ENCODE data around the gene FAXC. TPM values are rescaled to one million over a fixed set of nuclear protein-coding genes. Genes with fewer than 3 reads are reported as not detected.

FAXC gene
- total and polyA plus RNA-seq, 2 of the 13 experiments (the other 11 are each of a cell fraction or from before 2014, with no cell fraction given) = 0.11 to 0.63 TPM

DNA sequence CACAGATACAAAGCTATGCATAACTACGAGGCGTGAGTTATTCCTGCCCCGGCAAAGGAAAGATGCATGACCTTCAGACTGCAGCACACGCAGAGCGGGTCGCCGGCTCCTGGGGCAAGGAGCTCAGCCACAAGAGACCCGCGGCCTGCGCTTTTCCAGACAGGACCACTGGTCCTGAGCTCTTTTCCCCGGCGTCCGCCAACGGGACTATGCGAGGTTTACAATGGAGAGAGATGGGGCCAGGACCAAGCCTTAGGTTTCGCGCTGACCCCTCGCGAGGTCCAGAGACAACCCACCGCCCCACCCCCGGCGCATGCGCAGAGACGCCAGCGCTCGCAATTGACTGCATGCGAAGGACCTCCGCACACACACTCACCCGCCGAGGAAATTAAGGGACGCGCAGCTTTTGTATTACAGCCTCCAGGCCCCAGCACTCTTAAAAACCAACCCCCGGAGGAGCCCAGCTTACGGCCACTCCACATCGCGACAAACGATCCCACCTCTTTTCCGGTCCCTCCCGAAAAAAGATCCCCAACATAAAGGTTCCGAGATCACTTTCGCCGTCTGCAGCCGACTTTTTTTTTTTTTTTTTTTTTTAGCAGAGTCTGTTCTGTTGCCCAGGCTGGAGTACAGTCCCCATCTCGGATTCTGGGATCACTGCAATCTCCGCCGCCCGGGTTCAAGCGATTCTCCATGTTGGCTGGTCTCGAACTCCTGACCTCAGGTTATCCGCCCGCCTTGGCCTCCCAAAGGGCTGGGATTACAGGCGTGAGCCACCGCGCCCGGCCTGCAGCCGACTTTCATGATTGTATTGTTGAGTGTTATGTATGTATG, 44.4 kb upstream of the FAXC start, which contains the start of gene COQ3 (continued):
- TF ChIP-seq, protein P1, sequence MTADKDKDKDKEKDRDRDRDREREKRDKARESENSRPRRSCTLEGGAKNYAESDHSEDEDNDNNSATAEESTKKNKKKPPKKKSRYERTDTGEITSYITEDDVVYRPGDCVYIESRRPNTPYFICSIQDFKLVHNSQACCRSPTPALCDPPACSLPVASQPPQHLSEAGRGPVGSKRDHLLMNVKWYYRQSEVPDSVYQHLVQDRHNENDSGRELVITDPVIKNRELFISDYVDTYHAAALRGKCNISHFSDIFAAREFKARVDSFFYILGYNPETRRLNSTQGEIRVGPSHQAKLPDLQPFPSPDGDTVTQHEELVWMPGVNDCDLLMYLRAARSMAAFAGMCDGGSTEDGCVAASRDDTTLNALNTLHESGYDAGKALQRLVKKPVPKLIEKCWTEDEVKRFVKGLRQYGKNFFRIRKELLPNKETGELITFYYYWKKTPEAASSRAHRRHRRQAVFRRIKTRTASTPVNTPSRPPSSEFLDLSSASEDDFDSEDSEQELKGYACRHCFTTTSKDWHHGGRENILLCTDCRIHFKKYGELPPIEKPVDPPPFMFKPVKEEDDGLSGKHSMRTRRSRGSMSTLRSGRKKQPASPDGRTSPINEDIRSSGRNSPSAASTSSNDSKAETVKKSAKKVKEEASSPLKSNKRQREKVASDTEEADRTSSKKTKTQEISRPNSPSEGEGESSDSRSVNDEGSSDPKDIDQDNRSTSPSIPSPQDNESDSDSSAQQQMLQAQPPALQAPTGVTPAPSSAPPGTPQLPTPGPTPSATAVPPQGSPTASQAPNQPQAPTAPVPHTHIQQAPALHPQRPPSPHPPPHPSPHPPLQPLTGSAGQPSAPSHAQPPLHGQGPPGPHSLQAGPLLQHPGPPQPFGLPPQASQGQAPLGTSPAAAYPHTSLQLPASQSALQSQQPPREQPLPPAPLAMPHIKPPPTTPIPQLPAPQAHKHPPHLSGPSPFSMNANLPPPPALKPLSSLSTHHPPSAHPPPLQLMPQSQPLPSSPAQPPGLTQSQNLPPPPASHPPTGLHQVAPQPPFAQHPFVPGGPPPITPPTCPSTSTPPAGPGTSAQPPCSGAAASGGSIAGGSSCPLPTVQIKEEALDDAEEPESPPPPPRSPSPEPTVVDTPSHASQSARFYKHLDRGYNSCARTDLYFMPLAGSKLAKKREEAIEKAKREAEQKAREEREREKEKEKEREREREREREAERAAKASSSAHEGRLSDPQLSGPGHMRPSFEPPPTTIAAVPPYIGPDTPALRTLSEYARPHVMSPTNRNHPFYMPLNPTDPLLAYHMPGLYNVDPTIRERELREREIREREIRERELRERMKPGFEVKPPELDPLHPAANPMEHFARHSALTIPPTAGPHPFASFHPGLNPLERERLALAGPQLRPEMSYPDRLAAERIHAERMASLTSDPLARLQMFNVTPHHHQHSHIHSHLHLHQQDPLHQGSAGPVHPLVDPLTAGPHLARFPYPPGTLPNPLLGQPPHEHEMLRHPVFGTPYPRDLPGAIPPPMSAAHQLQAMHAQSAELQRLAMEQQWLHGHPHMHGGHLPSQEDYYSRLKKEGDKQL (CRISPR knock-in tag; IDR thresholded peaks at IDR 0.05; ENCODE audit: low read depth) = no peak
- TF ChIP-seq THAP11 (CRISPR knock-in tag; IDR thresholded peaks at IDR 0.05) (peak; percentile 56; the same call in 1 of the 2 replicates), KLF6 (CRISPR knock-in tag; IDR thresholded peaks at IDR 0.05) (no peak), NCOA1 (CRISPR knock-in tag; IDR thresholded peaks at IDR 0.05) (no peak), ATF1 (CRISPR knock-in tag; IDR thresholded peaks at IDR 0.05) (no peak), RFX3 (CRISPR knock-in tag; IDR thresholded peaks at IDR 0.05) (0 out of 2 replicates have a peak, but pooled peaks have one; percentile 18), KDM5A (IDR thresholded peaks at IDR 0.05; ENCODE audit: borderline replicate concordance, low read length) (peak; percentile 95), POLR2AphosphoS5 (IDR thresholded peaks at IDR 0.05; ENCODE audit: low read depth, low read length) (peak; percentile 85), ZNF740 (CRISPR knock-in tag; IDR thresholded peaks at IDR 0.05) (no peak), PHF5A (CRISPR knock-in tag; IDR thresholded peaks at IDR 0.05; ENCODE audit: low read depth, unreplicated experiment) (no peak), ZNF281 (CRISPR knock-in tag; IDR thresholded peaks at IDR 0.05; ENCODE audit: borderline replicate concordance) (no peak), ZNF670 (CRISPR knock-in tag; IDR thresholded peaks at IDR 0.05; ENCODE audit: borderline replicate concordance) (no peak), MEF2D (CRISPR knock-in tag; IDR thresholded peaks at IDR 0.05) (0 out of 2 replicates have a peak, but pooled peaks have one; percentile 47), TCF12 (IDR thresholded peaks at IDR 0.05) (no peak), TCF12 (CRISPR knock-in tag; IDR thresholded peaks at IDR 0.05) (no peak)
- TF ChIP-seq, protein P2, sequence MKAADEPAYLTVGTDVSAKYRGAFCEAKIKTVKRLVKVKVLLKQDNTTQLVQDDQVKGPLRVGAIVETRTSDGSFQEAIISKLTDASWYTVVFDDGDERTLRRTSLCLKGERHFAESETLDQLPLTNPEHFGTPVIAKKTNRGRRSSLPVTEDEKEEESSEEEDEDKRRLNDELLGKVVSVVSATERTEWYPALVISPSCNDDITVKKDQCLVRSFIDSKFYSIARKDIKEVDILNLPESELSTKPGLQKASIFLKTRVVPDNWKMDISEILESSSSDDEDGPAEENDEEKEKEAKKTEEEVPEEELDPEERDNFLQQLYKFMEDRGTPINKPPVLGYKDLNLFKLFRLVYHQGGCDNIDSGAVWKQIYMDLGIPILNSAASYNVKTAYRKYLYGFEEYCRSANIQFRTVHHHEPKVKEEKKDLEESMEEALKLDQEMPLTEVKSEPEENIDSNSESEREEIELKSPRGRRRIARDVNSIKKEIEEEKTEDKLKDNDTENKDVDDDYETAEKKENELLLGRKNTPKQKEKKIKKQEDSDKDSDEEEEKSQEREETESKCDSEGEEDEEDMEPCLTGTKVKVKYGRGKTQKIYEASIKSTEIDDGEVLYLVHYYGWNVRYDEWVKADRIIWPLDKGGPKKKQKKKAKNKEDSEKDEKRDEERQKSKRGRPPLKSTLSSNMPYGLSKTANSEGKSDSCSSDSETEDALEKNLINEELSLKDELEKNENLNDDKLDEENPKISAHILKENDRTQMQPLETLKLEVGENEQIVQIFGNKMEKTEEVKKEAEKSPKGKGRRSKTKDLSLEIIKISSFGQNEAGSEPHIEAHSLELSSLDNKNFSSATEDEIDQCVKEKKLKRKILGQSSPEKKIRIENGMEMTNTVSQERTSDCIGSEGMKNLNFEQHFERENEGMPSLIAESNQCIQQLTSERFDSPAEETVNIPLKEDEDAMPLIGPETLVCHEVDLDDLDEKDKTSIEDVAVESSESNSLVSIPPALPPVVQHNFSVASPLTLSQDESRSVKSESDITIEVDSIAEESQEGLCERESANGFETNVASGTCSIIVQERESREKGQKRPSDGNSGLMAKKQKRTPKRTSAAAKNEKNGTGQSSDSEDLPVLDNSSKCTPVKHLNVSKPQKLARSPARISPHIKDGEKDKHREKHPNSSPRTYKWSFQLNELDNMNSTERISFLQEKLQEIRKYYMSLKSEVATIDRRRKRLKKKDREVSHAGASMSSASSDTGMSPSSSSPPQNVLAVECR (CRISPR knock-in tag; IDR thresholded peaks at IDR 0.05; ENCODE audit: borderline replicate concordance) = peak; percentile 63; the same call in 1 of the 2 replicates
